BJ (cell line): ENCODE data around the gene ADGRE3. TPM values are rescaled to one million over a fixed set of nuclear protein-coding genes. Genes with fewer than 3 reads are reported as not detected.

Experiments
- CTCF ChIA-PET: fragments of 350-600 bp; formaldehyde crosslinking; extraction: SDS; loops from one replicate; lab custom pipeline; 2021; ENCODE audit warnings: antibody characterized with exemption, inconsistent platforms; lab: Yijun Ruan, JAX
- POLR2A ChIA-PET: fragments of 300-600 bp; sonication (Branson Sonifier 250); formaldehyde crosslinking; extraction: SDS; loops from one replicate; lab custom pipeline; 2021; ENCODE audit warnings: antibody characterized with exemption; lab: Charles Lee
- DNase-seq: peaks from one replicate; pipeline ENCODE4 v3.0.0-alpha.2; 2011; ENCODE audit warnings: low read depth
- H3K27me3 ChIP-seq: 2 replicates; pipeline ENCODE4 v1.6.0; 2011; ENCODE audit warnings: low read length; ENCODE audit not compliant: control insufficient read depth, insufficient read depth
- H3K36me3 ChIP-seq: 2 replicates; pipeline ENCODE4 v1.5.1; 2011; ENCODE audit warnings: low read length; ENCODE audit not compliant: control insufficient read depth, insufficient read depth
- H3K4me3 ChIP-seq: 2 replicates; pipeline ENCODE4 v1.5.1; 2011; ENCODE audit warnings: low read depth, mild to moderate bottlenecking, control low read depth, low read length
- polyA plus RNA-seq: library from polyadenylated mRNA; depleted of rRNA; stranded (reverse); fragments of >200 nt; gene quantifications from 2 replicates; pipeline ENCODE4 v1.2.3, GENCODE V29; 2011
- TF ChIP-seq, protein P1 (sequence below): IDR thresholded peaks from 2 replicates; pipeline ENCODE4 v1.5.1; 2011; ENCODE audit warnings: low read depth, mild to moderate bottlenecking, control low read depth, inconsistent platforms, low read length, moderate library complexity; ENCODE audit not compliant: insufficient read depth

ADGRE3 gene
- polyA plus RNA-seq, 1 experiment: not detected

DNA sequence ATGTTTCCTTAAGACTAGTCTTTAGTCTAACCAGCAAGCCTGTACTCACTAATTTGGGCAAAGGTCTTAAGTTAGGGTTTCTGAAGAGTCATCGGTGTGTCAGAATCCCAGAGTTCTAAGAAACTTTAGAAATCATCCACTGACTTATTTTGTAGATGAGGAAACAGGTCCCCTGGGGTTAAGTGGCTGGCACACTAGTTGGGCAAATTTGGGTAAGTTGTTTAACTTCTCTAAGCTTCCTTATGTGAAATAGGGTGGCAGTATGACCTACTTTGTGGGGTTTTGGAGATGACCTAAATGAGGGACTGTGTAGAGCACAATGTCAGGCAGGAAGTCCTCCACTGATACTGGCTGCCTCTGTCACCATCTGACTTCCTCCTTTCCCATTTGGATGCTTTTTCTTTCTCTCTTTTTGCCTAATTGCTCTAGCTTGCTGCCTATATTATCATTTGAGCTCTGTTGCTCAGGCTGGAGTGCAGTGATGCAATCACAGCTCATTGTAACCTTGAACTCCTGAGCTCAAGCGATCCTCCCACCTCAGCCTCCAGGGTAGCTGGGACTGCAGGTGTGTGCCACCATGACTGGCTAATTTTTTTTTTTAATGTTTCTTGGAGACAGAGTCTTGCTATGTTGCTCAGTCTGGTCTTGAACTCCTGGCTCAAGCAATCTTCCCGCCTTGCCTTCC lies 2.3 kb downstream of the ADGRE3 start:
- no peaks in the 10 kb centered on the region for H3K36me3 ChIP-seq
- H3K4me3 ChIP-seq: no peak overlapping the region
- TF ChIP-seq, protein P1, sequence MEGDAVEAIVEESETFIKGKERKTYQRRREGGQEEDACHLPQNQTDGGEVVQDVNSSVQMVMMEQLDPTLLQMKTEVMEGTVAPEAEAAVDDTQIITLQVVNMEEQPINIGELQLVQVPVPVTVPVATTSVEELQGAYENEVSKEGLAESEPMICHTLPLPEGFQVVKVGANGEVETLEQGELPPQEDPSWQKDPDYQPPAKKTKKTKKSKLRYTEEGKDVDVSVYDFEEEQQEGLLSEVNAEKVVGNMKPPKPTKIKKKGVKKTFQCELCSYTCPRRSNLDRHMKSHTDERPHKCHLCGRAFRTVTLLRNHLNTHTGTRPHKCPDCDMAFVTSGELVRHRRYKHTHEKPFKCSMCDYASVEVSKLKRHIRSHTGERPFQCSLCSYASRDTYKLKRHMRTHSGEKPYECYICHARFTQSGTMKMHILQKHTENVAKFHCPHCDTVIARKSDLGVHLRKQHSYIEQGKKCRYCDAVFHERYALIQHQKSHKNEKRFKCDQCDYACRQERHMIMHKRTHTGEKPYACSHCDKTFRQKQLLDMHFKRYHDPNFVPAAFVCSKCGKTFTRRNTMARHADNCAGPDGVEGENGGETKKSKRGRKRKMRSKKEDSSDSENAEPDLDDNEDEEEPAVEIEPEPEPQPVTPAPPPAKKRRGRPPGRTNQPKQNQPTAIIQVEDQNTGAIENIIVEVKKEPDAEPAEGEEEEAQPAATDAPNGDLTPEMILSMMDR: no peak
- H3K27me3 ChIP-seq: 0 out of 2 replicates have a peak, but pooled peaks cover 1% of the 10 kb centered on the region
- no peak for DNase-seq
- CTCF ChIA-PET: no interaction called here
- POLR2A ChIA-PET: no interaction called here

DNA sequence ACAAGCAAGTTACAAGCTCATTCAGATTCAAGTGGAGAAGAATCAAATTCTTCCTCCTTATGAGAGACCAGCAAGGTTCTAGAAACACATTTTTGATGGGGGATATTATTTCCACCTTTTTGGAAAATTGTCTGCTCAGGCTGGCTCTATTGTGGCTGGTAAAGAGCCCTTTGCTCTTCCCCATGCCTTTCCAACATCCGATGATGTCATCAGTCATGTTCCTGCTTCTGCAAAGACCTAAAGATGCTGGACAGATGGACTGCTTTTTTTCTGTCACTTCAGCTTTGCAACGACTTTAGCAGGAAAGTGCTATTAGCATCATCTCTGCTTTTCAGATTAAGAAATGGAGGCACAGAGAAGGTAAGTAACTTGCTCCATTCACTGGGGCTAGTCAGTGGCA lies 4.2 kb downstream of the ADGRE3 start:
- ChIA-PET POLR2A (no interaction called here), CTCF (no interaction called here)
- Histone ChIP-seq H3K27me3 (0 out of 2 replicates have a peak, but pooled peaks cover 1% of the 10 kb centered on the region), H3K4me3 (no peak overlapping the region), H3K36me3 (no peaks in the 10 kb centered on the region)
- TF ChIP-seq, protein P1: no peak
- no peak for DNase-seq

DNA sequence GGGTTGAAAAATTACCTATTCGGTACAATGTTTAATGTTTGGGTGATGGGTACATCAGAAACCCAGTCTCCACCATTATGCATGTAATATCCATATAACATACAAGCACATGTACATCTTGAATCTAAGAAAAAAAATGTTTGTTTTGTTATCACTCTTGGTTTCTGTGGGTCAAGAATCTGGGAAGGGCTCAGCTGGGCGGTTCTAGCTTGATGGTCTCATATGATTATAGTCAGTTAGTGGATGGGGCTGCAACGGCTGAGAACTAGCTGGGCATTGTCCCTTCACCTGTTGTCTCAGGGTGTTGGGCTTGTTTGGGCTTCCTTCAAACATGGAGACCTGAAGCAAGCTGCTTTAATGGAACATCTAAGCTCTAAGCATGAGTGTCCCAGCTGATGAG lies 4.7 kb downstream of the ADGRE3 start:
- Histone ChIP-seq H3K4me3 (no peak overlapping the region), H3K36me3 (no peaks in the 10 kb centered on the region), H3K27me3 (0 out of 2 replicates have a peak, but pooled peaks cover 1% of the 10 kb centered on the region)
- TF ChIP-seq, protein P1: no peak
- DNase-seq: no peak
- ChIA-PET CTCF (no interaction called here), POLR2A (no interaction called here)

DNA sequence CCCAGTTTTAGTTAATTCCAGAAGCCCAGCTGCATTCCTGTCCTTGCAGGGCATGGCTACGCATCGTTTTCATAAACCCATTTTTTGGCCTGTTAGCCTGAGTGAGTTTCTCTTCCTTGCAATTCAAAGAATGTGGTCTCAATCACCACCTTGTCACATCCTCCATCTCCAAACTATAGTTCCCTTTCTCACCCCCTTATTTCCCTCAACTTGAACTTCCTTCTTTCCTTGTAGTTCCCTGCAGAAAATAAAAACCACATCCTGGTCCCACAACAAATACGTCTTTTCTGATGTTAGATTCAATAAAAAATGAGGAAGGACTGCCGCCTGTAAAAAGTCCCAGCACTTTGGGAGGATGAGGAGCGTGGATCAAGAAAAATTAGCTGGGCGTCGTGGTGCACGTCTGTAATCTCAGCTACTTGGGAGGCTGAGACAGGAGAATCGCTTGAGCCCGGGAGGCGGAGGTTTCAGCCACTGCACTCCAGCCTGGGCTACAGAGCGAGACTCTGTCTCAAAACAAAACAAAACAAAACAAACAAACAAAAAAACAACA lies 13.2 kb downstream of the ADGRE3 start:
- Histone ChIP-seq H3K4me3 (no peak overlapping the region), H3K36me3 (no peaks in the 10 kb centered on the region), H3K27me3 (no peaks in the 10 kb centered on the region)
- POLR2A ChIA-PET: no interaction called here
- TF ChIP-seq, protein P1: no peak
- DNase-seq: no peak
- CTCF ChIA-PET: no interaction called here

DNA sequence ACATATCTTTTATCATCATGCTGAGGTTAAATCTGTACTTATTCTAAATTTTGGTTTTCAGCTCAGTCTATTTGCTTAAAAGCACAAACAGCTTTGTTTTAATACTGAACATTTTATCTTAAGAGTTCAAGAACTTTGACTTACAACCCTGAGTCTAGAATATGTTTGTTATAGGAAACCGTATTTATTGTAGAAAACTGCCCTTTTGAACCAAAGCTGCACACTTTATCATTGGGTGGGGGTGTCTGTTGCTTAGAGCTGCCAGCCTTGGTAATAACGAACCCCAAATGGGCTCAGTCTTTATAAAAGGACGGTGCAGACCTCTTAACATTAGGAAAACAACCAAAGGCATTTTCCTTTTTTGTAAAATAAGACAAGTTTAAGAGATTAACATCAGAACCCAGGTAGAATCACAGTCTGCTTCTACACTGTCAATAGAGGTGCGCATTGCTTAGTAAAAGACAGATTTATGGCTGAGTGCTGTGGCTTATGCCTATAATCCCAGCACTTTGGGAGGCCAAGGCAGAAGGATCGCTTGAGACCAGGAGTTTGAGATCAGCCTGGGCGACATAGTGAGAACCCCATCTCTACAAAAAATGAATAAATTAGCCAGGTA lies 14.7 kb downstream of the ADGRE3 start:
- no peaks in the 10 kb centered on the region for H3K27me3 ChIP-seq
- TF ChIP-seq, protein P1: no peak
- H3K4me3 ChIP-seq: no peak overlapping the region
- no peaks in the 10 kb centered on the region for H3K36me3 ChIP-seq
- ChIA-PET POLR2A (no interaction called here), CTCF (no interaction called here)
- no peak for DNase-seq
